Keratinocyte (primary cell): ENCODE data around the gene ARFRP1. TPM values are rescaled to one million over a fixed set of nuclear protein-coding genes. Genes with fewer than 3 reads are reported as not detected.

Experiments
- DNase-seq: peaks from one replicate; pipeline ENCODE4 v3.0.0-alpha.2; 2011; ENCODE audit warnings: low read depth, missing footprints, low spot score
- FAIRE-seq: peaks from 2 replicates; lab custom pipeline; 2011; peaks lifted over from hg19 to GRCh38; lab: Jason Lieb, UNC
- H2AFZ ChIP-seq: 2 replicates; pipeline ENCODE4 v1.6.0; 2012; ENCODE audit warnings: low read length, control low read depth, inconsistent platforms; ENCODE audit not compliant: control insufficient read depth
- H3K27ac ChIP-seq: 2 replicates; pipeline ENCODE4 v1.5.1; 2011; ENCODE audit warnings: low read length; ENCODE audit not compliant: control insufficient read depth, insufficient read depth
- H3K27me3 ChIP-seq: 3 replicates; pipeline ENCODE4 v1.6.0; 2011; ENCODE audit warnings: low read length; ENCODE audit not compliant: control insufficient read depth, insufficient read depth; ENCODE audit errors: extremely low read depth
- H3K36me3 ChIP-seq, 2 experiments: 2 replicates in 1 of 2; 3 replicates in 1 of 2; pipeline ENCODE4 v1.5.1; 2011; ENCODE audit warnings: low read length in 2 of 2, mild to moderate bottlenecking in 1 of 2; ENCODE audit not compliant: control insufficient read depth in 2 of 2, insufficient read depth in 2 of 2; ENCODE audit errors: extremely low read depth in 1 of 2
- H3K4me1 ChIP-seq: 3 replicates; pipeline ENCODE4 v1.5.1; 2011; ENCODE audit warnings: low read length; ENCODE audit not compliant: control insufficient read depth, insufficient read depth; ENCODE audit errors: extremely low read depth
- H3K4me2 ChIP-seq: 3 replicates; pipeline ENCODE4 v1.6.0; 2011; ENCODE audit warnings: low read depth, low read length; ENCODE audit not compliant: control insufficient read depth, insufficient read depth; ENCODE audit errors: extremely low read depth
- H3K4me3 ChIP-seq, 3 experiments: fragments of 200-600 bp in 1 of 3; sonication (generic) in 1 of 3; 2 replicates in 2 of 3; 3 replicates in 1 of 3; pipeline ENCODE4 v1.5.1; 2011 to 2016; ENCODE audit warnings: low read length in 3 of 3, mild to moderate bottlenecking in 3 of 3, control low read depth in 2 of 3, inconsistent platforms in 1 of 3, low read depth in 1 of 3, mixed read lengths in 1 of 3, mixed run types in 1 of 3, moderate library complexity in 1 of 3; ENCODE audit not compliant: control insufficient read depth in 2 of 3, insufficient read depth in 2 of 3; ENCODE audit errors: extremely low read depth in 1 of 3
- H3K79me2 ChIP-seq: 2 replicates; pipeline ENCODE4 v1.6.0; 2012; ENCODE audit warnings: low read length; ENCODE audit not compliant: control insufficient read depth, insufficient read depth
- H3K9ac ChIP-seq: 3 replicates; pipeline ENCODE4 v1.6.0; 2011; ENCODE audit warnings: low read length; ENCODE audit not compliant: control insufficient read depth, insufficient read depth; ENCODE audit errors: extremely low read depth
- H3K9me1 ChIP-seq: 3 replicates; pipeline ENCODE4 v1.6.0; 2011; ENCODE audit warnings: low read length; ENCODE audit not compliant: control insufficient read depth, insufficient read depth; ENCODE audit errors: extremely low read depth
- H3K9me3 ChIP-seq: 2 replicates; pipeline ENCODE4 v1.5.1; 2012; ENCODE audit warnings: low read depth, low read length; ENCODE audit not compliant: control insufficient read depth
- H4K20me1 ChIP-seq: 3 replicates; pipeline ENCODE4 v1.6.0; 2011; ENCODE audit warnings: low read length; ENCODE audit not compliant: control insufficient read depth, insufficient read depth; ENCODE audit errors: extremely low read depth
- EZH2 ChIP-seq: IDR thresholded peaks from one replicate; pipeline ENCODE4 v1.6.1; 2012; ENCODE audit warnings: inconsistent platforms, mild to moderate bottlenecking, low read length, moderate library complexity
- dilution Hi-C: fragments of 300-500 bp; cut with MboI; formaldehyde crosslinking; loops from one replicate; pipeline ENCODE4 v1.7.0; 2020; ENCODE audit warnings: low sequenced_read_pairs; ENCODE audit not compliant: extremely low pct_ligation_motif_present
- polyA plus RNA-seq, 5 experiments: library from polyadenylated mRNA; depleted of rRNA in 3 of 5; stranded (reverse) in 3 of 5; stranded (forward) in 1 of 5; unstranded in 1 of 5; fragments of >200 nt; gene quantifications; 1 replicate in 1 of 5; 2 replicates in 3 of 5; 3 replicates in 1 of 5; pipeline versions ENCODE4 v1.2.1 to v1.2.3, GENCODE V29; 2011 to 2012; ENCODE audit warnings: missing spikeins in 2 of 5, low read depth in 1 of 5, low replicate concordance in 1 of 5
- TF ChIP-seq, protein P1 (sequence below), 3 experiments: IDR thresholded peaks in 1 of 3; conservative IDR thresholded peaks in 1 of 3; optimal IDR thresholded peaks in 1 of 3; 2 replicates in 2 of 3; 3 replicates in 1 of 3; pipeline versions ENCODE3 to v1.5.1; 2011; ENCODE audit warnings: low read length in 3 of 3, mild to moderate bottlenecking in 3 of 3, moderate library complexity in 2 of 3, control low read depth in 1 of 3, inconsistent platforms in 1 of 3; ENCODE audit not compliant: insufficient read depth in 2 of 3; ENCODE audit errors: extremely low read depth in 1 of 3

The ARFRP1 gene
- polyA plus RNA-seq, 1 donor (not counting 4 experiments of a cell fraction or from before 2014, with no cell fraction given) = 30.4 TPM

GRCh38 chr20:63655249-63655648 lies 52.5 kb downstream of the ARFRP1 start:
- peaks cover 17% of the 10 kb centered on the region for H3K79me2 ChIP-seq
- no peak overlapping the region for H3K27ac ChIP-seq
- H3K4me1 ChIP-seq = peaks cover 26% of the 10 kb centered on the region
- H4K20me1 ChIP-seq = no peaks in the 10 kb centered on the region
- H3K9ac ChIP-seq = no peak overlapping the region
- H3K9me1 ChIP-seq = no peaks in the 10 kb centered on the region
- FAIRE-seq (no peak), DNase-seq (no peak)
- H2AFZ ChIP-seq = no peak overlapping the region
- H3K27me3 ChIP-seq = no peaks in the 10 kb centered on the region
- H3K4me2 ChIP-seq = no peak overlapping the region
- dilution Hi-C loops = no loop called here
- no peaks in the 10 kb centered on the region for H3K36me3 ChIP-seq
- H3K9me3 ChIP-seq = no peaks in the 10 kb centered on the region
- H3K4me3 ChIP-seq = no peak overlapping the region
- TF ChIP-seq, protein P1, sequence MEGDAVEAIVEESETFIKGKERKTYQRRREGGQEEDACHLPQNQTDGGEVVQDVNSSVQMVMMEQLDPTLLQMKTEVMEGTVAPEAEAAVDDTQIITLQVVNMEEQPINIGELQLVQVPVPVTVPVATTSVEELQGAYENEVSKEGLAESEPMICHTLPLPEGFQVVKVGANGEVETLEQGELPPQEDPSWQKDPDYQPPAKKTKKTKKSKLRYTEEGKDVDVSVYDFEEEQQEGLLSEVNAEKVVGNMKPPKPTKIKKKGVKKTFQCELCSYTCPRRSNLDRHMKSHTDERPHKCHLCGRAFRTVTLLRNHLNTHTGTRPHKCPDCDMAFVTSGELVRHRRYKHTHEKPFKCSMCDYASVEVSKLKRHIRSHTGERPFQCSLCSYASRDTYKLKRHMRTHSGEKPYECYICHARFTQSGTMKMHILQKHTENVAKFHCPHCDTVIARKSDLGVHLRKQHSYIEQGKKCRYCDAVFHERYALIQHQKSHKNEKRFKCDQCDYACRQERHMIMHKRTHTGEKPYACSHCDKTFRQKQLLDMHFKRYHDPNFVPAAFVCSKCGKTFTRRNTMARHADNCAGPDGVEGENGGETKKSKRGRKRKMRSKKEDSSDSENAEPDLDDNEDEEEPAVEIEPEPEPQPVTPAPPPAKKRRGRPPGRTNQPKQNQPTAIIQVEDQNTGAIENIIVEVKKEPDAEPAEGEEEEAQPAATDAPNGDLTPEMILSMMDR (optimal IDR thresholded peaks at IDR 0.05 in 1 of 3, IDR thresholded peaks at IDR 0.05 in 1 of 3, conservative IDR thresholded peaks at IDR 0.05 in 1 of 3; ENCODE audit: extremely low read depth in 1 of 3, insufficient read depth in 2 of 3, low read length in 3 of 3) = no peak
- no peak for TF ChIP-seq EZH2

DNA sequence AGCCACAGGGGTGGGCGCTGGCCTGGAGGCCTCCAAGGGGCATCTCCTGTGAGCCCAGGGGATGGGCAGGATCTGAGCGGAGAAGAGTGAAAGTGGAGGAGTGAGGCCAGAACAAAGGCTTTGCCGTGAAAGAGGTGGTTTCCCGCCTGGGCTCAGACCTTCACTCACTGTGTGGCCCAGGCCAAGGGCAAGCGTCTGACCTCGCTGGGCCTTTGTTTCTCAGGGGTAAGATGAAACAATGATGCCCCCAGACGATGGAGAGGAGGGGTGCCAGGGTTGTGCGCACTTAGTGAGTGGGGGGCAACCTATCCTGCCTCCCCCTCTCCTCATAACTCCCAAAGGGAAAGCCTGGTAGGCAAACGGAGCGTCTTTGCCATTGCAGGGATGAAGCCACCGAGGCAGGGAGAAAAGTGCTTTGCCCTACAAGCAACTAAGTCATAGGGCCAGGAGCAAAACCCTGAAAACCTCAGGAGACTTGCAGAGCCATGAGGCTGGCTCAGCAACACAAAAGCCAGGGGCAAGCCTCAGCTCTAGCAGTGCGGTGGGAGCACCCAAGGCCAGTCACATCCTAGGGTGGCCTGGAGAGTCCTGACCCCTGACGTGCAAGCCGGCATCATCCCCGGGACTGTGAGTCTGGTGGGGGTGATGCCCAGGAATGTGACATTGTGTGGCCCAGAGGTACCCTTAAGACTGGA lies 53.7 kb downstream of the ARFRP1 start:
- Histone ChIP-seq H3K4me1 (peaks cover 22% of the 10 kb centered on the region), H3K27me3 (no peaks in the 10 kb centered on the region), H3K36me3 (no peaks in the 10 kb centered on the region), H3K9me1 (no peaks in the 10 kb centered on the region), H4K20me1 (no peaks in the 10 kb centered on the region), H3K4me2 (peak overlapping the region; percentile 64), H3K9me3 (no peaks in the 10 kb centered on the region), H3K9ac (no peak overlapping the region), H3K27ac (no peak overlapping the region), H2AFZ (no peak overlapping the region), H3K79me2 (peaks cover 6% of the 10 kb centered on the region), H3K4me3 (no peak overlapping the region)
- TF ChIP-seq, protein P1 (optimal IDR thresholded peaks at IDR 0.05 in 1 of 3, IDR thresholded peaks at IDR 0.05 in 1 of 3, conservative IDR thresholded peaks at IDR 0.05 in 1 of 3; ENCODE audit: extremely low read depth in 1 of 3, insufficient read depth in 2 of 3, low read length in 3 of 3) = no peak
- no peak for TF ChIP-seq EZH2
- dilution Hi-C loops = no loop called here
- FAIRE-seq (no peak), DNase-seq (no peak)
